HCT116 (cell line): ENCODE results near the gene NLRP5.

Source experiments
- CBX3 ChIP-seq: IDR thresholded peaks from 2 replicates; pipeline ENCODE4 v1.6.1; 2012; ENCODE audit warnings: low read depth
- EZH2 ChIP-seq: fragments of 200-600 bp; sonication (generic); IDR thresholded peaks from 2 replicates; pipeline ENCODE4 v1.6.1; 2017; ENCODE audit warnings: antibody characterized with exemption, mixed run types
- EZH2phosphoT487 ChIP-seq: fragments of 200-600 bp; IDR thresholded peaks from 2 replicates; pipeline ENCODE4 v1.6.1; 2018; ENCODE audit warnings: antibody characterized with exemption, borderline replicate concordance
- POLR2A ChIP-seq: IDR thresholded peaks from 2 replicates; pipeline ENCODE4 v1.7.0; 2011; ENCODE audit warnings: borderline replicate concordance; ENCODE audit not compliant: insufficient read depth, insufficient read length; ENCODE audit errors: extremely low read depth
- POLR2AphosphoS5 ChIP-seq: IDR thresholded peaks from 2 replicates; pipeline ENCODE4 v1.6.1; 2011; ENCODE audit warnings: mild to moderate bottlenecking, low read depth, low read length, moderate library complexity
- SIN3A ChIP-seq: IDR thresholded peaks from 2 replicates; pipeline ENCODE4 v1.6.1; 2012; ENCODE audit warnings: low read depth
- TCF7L2 ChIP-seq: IDR thresholded peaks from 2 replicates; pipeline ENCODE4 v1.7.0; 2011; ENCODE audit warnings: borderline replicate concordance, inconsistent platforms; ENCODE audit not compliant: insufficient read depth, insufficient read length; ENCODE audit errors: extremely low read depth
- YY1 ChIP-seq: IDR thresholded peaks from 2 replicates; pipeline ENCODE4 v1.6.1; 2011; ENCODE audit warnings: low read length, low read depth, moderate library complexity, mild to moderate bottlenecking; ENCODE audit not compliant: insufficient replicate concordance; ENCODE audit errors: extremely low read depth
- TF ChIP-seq, protein P1 (sequence below), 3 experiments: fragments of 200-600 bp in 1 of 3; sonication (generic) in 1 of 3; IDR thresholded peaks in 2 of 3; conservative IDR thresholded peaks in 1 of 3; 2 replicates each; pipeline ENCODE4 v1.5.1; 2012 to 2017; ENCODE audit warnings: low read depth in 2 of 3, low read length in 2 of 3, antibody characterized with exemption in 1 of 3, borderline replicate concordance in 1 of 3, control low read depth in 1 of 3, mild to moderate bottlenecking in 1 of 3, mixed read lengths in 1 of 3, mixed run types in 1 of 3, moderate library complexity in 1 of 3; ENCODE audit not compliant: insufficient read depth in 1 of 3
- TF ChIP-seq, protein P2 (sequence below): IDR thresholded peaks from 2 replicates; pipeline ENCODE4 v1.6.1; 2012
- TF ChIP-seq, protein P3 (sequence below): IDR thresholded peaks from 2 replicates; pipeline ENCODE4 v1.6.1; 2012
- TF ChIP-seq, protein P4 (sequence below): IDR thresholded peaks from 2 replicates; pipeline ENCODE4 v1.6.1; 2012; ENCODE audit warnings: low read depth

DNA sequence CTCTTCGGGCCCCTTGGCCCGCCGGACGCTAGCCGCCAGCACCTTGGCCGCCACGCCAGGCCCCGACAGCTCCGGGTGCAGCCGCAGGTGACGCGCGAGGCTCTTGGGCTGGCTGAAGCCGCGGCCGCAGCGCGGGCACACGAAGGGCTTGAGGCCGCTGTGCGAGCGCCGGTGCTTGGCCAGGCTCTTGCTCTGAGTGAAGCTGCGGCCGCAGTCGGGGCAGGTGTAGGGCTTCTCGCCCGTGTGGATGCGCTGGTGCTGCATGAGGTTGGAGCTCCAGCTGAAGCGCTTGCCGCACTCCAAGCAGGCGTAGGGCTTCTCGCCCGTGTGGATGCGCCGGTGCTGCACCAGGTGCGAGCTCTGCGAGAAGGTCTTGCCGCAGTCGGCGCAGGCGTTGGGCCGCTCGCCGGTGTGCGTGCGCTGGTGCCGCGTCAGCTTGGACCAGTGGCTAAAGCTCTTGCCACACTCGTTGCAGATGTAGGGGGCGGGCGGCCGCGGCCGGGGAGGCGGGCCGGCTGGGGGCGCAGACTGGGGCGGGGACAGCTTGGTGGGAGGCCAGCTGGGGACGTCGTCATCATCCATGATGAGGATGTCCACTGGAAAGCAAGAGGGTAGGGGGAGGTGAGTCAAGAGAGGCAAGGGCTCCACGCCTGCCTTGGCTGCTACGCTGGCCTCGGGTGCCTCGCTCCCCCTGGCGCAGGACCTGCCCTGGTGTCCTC is 102.1 kb downstream of the NLRP5 start:
- TF ChIP-seq, protein P1, sequence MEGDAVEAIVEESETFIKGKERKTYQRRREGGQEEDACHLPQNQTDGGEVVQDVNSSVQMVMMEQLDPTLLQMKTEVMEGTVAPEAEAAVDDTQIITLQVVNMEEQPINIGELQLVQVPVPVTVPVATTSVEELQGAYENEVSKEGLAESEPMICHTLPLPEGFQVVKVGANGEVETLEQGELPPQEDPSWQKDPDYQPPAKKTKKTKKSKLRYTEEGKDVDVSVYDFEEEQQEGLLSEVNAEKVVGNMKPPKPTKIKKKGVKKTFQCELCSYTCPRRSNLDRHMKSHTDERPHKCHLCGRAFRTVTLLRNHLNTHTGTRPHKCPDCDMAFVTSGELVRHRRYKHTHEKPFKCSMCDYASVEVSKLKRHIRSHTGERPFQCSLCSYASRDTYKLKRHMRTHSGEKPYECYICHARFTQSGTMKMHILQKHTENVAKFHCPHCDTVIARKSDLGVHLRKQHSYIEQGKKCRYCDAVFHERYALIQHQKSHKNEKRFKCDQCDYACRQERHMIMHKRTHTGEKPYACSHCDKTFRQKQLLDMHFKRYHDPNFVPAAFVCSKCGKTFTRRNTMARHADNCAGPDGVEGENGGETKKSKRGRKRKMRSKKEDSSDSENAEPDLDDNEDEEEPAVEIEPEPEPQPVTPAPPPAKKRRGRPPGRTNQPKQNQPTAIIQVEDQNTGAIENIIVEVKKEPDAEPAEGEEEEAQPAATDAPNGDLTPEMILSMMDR (IDR thresholded peaks at IDR 0.05 in 2 of 3, conservative IDR thresholded peaks at IDR 0.05 in 1 of 3; ENCODE audit: borderline replicate concordance in 1 of 3, insufficient read depth in 1 of 3, low read depth in 2 of 3, low read length in 2 of 3), result no peak
- TF ChIP-seq YY1, result no peak
- TF ChIP-seq POLR2AphosphoS5, result no peak
- TF ChIP-seq, protein P2, sequence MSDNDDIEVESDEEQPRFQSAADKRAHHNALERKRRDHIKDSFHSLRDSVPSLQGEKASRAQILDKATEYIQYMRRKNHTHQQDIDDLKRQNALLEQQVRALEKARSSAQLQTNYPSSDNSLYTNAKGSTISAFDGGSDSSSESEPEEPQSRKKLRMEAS, result no peak
- no peak for TF ChIP-seq CBX3
- TF ChIP-seq TCF7L2, result no peak
- no peak for TF ChIP-seq EZH2
- TF ChIP-seq, protein P3, sequence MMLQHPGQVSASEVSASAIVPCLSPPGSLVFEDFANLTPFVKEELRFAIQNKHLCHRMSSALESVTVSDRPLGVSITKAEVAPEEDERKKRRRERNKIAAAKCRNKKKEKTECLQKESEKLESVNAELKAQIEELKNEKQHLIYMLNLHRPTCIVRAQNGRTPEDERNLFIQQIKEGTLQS, result no peak
- TF ChIP-seq, protein P4, sequence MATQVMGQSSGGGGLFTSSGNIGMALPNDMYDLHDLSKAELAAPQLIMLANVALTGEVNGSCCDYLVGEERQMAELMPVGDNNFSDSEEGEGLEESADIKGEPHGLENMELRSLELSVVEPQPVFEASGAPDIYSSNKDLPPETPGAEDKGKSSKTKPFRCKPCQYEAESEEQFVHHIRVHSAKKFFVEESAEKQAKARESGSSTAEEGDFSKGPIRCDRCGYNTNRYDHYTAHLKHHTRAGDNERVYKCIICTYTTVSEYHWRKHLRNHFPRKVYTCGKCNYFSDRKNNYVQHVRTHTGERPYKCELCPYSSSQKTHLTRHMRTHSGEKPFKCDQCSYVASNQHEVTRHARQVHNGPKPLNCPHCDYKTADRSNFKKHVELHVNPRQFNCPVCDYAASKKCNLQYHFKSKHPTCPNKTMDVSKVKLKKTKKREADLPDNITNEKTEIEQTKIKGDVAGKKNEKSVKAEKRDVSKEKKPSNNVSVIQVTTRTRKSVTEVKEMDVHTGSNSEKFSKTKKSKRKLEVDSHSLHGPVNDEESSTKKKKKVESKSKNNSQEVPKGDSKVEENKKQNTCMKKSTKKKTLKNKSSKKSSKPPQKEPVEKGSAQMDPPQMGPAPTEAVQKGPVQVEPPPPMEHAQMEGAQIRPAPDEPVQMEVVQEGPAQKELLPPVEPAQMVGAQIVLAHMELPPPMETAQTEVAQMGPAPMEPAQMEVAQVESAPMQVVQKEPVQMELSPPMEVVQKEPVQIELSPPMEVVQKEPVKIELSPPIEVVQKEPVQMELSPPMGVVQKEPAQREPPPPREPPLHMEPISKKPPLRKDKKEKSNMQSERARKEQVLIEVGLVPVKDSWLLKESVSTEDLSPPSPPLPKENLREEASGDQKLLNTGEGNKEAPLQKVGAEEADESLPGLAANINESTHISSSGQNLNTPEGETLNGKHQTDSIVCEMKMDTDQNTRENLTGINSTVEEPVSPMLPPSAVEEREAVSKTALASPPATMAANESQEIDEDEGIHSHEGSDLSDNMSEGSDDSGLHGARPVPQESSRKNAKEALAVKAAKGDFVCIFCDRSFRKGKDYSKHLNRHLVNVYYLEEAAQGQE, result no peak
- TF ChIP-seq SIN3A, result no peak
- TF ChIP-seq EZH2phosphoT487, result no peak
- TF ChIP-seq POLR2A, result no peak
